Nephron (organoid): ENCODE data around the gene CNIH4.

Experiments used
- H3K27ac Mint-ChIP-seq, 3 experiments: 2 replicates each; pipeline ENCODE4 v1.8.0; 2020; ENCODE audit warnings: mixed read lengths in 3 of 3, mild to moderate bottlenecking in 2 of 3, moderate library complexity in 1 of 3
- H3K27me3 Mint-ChIP-seq: 2 replicates; pipeline ENCODE4 v1.8.0; 2021; ENCODE audit warnings: low read depth, mild to moderate bottlenecking, moderate library complexity, mixed read lengths
- H3K36me3 Mint-ChIP-seq: 2 replicates; pipeline ENCODE4 v1.8.0; 2020; ENCODE audit warnings: low read depth, mixed read lengths
- H3K4me1 Mint-ChIP-seq: 2 replicates; pipeline ENCODE4 v1.8.0; 2020; ENCODE audit warnings: mixed read lengths
- H3K4me3 Mint-ChIP-seq, 3 experiments: 2 replicates each; pipeline ENCODE4 v1.8.0; 2020; ENCODE audit warnings: mild to moderate bottlenecking in 3 of 3, mixed read lengths in 3 of 3, moderate library complexity in 2 of 3
- H3K9me3 Mint-ChIP-seq: 2 replicates; pipeline ENCODE4 v1.8.0; 2020; ENCODE audit warnings: mixed read lengths
- TF ChIP-seq, protein P1 (sequence below), 3 experiments: fragments of 200-600 bp; sonication (generic); IDR thresholded peaks; one replicate each; pipeline ENCODE4 v1.5.0; 2021; ENCODE audit warnings: antibody characterized with exemption in 3 of 3; ENCODE audit not compliant: unreplicated experiment in 3 of 3

CNIH4 gene

DNA sequence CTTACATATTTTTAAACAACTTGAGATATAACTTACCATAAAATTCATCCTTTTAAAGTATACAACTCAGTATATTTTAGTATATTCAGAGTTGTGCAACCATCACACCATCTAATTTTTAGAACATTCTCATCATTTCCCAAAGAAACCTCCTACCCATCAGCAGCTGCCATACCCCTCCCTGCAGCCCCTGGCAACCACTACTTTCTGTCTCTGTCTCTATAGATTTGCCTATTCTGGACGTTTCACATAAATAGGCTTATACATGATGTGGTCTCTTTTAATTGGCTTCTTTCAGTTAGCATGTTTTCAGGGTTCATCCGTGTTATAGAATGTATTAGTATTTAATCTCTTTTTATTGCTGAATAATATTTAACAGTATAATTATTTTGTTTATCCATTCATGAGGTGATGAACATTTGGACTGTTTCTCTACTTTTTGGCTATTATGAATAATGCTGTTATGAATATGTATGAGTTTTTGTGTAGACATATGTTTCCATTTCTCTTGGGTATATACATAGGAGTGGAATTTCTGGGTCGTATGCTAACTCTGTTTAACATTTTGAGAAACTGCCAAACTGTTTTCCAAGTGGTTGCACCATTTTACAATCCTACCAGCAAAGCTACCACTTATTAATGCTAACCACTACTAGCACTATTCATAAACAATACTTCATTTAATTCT is 48.4 kb downstream of the CNIH4 start:
- no peak overlapping the region for H3K27ac Mint-ChIP-seq
- H3K27me3 Mint-ChIP-seq = no peaks in the 10 kb centered on the region
- H3K36me3 Mint-ChIP-seq = peaks cover 60% of the 10 kb centered on the region
- H3K4me1 Mint-ChIP-seq = no peaks in the 10 kb centered on the region
- TF ChIP-seq, protein P1, sequence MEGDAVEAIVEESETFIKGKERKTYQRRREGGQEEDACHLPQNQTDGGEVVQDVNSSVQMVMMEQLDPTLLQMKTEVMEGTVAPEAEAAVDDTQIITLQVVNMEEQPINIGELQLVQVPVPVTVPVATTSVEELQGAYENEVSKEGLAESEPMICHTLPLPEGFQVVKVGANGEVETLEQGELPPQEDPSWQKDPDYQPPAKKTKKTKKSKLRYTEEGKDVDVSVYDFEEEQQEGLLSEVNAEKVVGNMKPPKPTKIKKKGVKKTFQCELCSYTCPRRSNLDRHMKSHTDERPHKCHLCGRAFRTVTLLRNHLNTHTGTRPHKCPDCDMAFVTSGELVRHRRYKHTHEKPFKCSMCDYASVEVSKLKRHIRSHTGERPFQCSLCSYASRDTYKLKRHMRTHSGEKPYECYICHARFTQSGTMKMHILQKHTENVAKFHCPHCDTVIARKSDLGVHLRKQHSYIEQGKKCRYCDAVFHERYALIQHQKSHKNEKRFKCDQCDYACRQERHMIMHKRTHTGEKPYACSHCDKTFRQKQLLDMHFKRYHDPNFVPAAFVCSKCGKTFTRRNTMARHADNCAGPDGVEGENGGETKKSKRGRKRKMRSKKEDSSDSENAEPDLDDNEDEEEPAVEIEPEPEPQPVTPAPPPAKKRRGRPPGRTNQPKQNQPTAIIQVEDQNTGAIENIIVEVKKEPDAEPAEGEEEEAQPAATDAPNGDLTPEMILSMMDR (IDR thresholded peaks at IDR 0.05; ENCODE audit: unreplicated experiment in 3 of 3) = no peak
- H3K9me3 Mint-ChIP-seq = no peaks in the 10 kb centered on the region
- H3K4me3 Mint-ChIP-seq = no peak overlapping the region

DNA sequence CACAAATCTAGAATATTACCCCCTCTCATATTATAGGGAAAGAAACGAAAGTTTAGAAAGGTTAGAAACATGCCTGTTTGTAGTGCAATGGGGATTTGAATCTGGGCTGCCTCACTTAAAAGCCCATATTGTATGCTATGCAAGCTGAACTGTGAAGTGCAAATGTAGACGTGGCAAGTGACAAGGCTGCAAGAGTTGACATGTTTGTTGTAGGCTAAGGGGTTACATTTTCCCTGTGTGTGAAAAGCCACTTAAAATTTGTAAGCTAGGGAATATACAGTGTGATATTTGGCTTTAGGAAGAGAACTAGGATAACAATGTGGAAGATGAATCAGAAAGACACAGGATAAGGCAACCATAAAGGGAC is 48.9 kb downstream of the CNIH4 start:
- no peaks in the 10 kb centered on the region for H3K4me1 Mint-ChIP-seq
- peak overlapping the region in 1 of 3 experiments; percentile 31 for H3K27ac Mint-ChIP-seq
- H3K27me3 Mint-ChIP-seq = no peaks in the 10 kb centered on the region

DNA sequence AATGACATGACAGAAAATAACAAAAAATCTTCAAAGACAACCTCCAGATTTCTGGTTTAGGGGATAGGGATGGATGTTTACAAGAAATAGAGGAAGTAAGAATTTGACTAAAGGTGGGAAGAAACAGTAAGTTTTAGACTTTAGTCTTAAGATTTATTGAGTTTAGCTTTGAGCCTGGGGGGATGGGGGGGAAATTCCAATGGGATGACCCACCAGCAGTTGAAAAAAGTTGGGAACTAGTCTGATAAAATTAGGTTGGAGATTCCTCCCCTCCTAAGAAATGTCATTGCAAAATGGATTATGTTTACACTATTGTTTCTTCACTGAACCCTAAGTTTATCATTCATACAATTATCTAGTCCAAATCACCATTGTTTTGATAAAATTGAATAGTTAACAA is 49.5 kb downstream of the CNIH4 start:
- peaks cover 63% of the 10 kb centered on the region for H3K36me3 Mint-ChIP-seq
- TF ChIP-seq, protein P1 (IDR thresholded peaks at IDR 0.05; ENCODE audit: unreplicated experiment in 3 of 3) = no peak
- H3K9me3 Mint-ChIP-seq = no peaks in the 10 kb centered on the region
- H3K27me3 Mint-ChIP-seq = no peaks in the 10 kb centered on the region
- H3K4me3 Mint-ChIP-seq = no peak overlapping the region
- peak overlapping the region in 1 of 3 experiments; percentile 31 for H3K27ac Mint-ChIP-seq
- no peaks in the 10 kb centered on the region for H3K4me1 Mint-ChIP-seq

More for the DNA sequence above, 48.9 kb downstream of the CNIH4 start:
- TF ChIP-seq, protein P1 (IDR thresholded peaks at IDR 0.05; ENCODE audit: unreplicated experiment in 3 of 3) = no peak
- Mint-ChIP-seq H3K9me3 (no peaks in the 10 kb centered on the region), H3K36me3 (peaks cover 64% of the 10 kb centered on the region), H3K4me3 (no peak overlapping the region)

DNA sequence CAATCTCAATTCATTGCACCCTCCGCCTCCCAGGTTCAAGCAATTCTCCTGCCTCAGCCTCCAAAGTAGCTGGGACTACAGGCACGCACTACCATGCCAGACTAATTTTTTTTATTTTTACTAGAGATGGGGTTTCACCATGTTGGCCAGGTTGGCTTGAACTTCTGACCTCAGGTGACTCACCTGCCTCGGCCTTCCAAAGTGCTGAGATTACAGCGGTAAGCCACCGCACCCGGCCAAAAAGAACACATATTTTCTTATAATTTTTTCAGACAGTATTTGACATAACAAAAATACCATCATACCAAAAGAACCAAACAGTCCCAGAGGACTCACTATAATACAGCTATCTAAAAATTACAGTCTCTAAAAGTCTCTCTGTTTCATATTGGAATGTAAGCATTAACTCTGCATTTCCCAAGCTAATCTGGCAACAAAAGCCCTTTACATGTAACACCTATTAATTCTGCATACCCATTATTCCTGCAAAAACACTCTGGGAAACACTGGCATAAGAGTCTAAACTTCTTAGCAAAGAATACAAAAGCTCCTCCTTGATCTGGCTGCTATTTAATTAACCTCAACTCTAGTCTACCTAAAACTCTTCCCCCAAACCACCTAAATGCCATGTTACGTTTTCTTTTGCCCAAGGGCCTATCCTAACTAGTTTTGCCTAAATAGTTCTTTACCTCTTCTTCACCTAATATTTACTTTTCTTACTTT is 51.1 kb downstream of the CNIH4 start:
- Mint-ChIP-seq H3K4me3 (no peak overlapping the region), H3K27me3 (no peaks in the 10 kb centered on the region), H3K4me1 (no peaks in the 10 kb centered on the region), H3K27ac (no peak overlapping the region), H3K36me3 (peaks cover 68% of the 10 kb centered on the region), H3K9me3 (no peaks in the 10 kb centered on the region)
- TF ChIP-seq, protein P1 (IDR thresholded peaks at IDR 0.05; ENCODE audit: unreplicated experiment in 3 of 3) = no peak

DNA sequence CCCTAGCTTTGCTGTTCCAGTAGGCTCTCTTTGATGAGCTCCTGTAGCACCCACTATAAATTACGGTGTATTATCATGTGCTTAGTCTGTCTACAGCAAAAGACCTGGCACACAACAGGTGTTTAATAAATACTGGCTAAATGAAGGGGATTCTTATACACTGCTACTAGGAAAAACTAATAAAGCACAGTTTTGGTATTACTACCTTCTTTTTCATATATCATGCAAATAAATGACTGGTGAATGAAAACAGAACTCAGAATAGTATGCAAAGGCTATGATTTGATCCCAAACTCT is 51.6 kb downstream of the CNIH4 start:
- no peak overlapping the region for H3K4me3 Mint-ChIP-seq
- TF ChIP-seq, protein P1 (IDR thresholded peaks at IDR 0.05; ENCODE audit: unreplicated experiment in 3 of 3) = no peak
- no peaks in the 10 kb centered on the region for H3K4me1 Mint-ChIP-seq
- H3K27me3 Mint-ChIP-seq = no peaks in the 10 kb centered on the region
- peaks cover 73% of the 10 kb centered on the region for H3K36me3 Mint-ChIP-seq
- no peaks in the 10 kb centered on the region for H3K9me3 Mint-ChIP-seq
- H3K27ac Mint-ChIP-seq = no peak overlapping the region

DNA sequence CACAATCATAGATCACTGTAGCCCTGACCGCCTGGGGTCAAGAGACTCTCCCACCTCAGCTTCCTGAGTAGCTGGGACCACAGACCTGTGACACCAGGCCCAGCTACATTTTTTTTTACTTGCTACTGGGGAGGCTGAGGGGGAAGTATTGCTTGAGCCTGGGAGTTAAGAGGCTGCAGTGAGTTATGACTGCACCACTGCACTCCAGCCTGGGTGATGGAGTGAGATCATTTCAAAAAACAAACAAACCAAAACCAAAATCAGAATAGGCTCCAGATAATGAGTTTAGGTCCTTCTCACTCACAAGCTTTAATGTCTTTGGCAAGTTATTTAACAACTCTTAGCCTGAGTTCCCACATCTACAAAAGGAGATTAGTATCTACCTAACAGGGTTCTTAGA is 55.1 kb downstream of the CNIH4 start:
- no peak overlapping the region for H3K27ac Mint-ChIP-seq
- TF ChIP-seq, protein P1 (IDR thresholded peaks at IDR 0.05; ENCODE audit: unreplicated experiment in 3 of 3) = no peak
- H3K9me3 Mint-ChIP-seq = no peaks in the 10 kb centered on the region
- H3K4me1 Mint-ChIP-seq = no peaks in the 10 kb centered on the region
- peaks cover 67% of the 10 kb centered on the region for H3K36me3 Mint-ChIP-seq
- H3K27me3 Mint-ChIP-seq = no peaks in the 10 kb centered on the region
- no peak overlapping the region for H3K4me3 Mint-ChIP-seq
